GM12875 (cell line): ENCODE measurements around the gene SETD9.

Source experiments
- H3K4me3 ChIP-seq: one replicate; pipeline ENCODE4 v1.5.1; 2011; ENCODE audit warnings: low read depth, low read length, control low read depth
- CTCF ChIP-seq: IDR thresholded peaks from 2 replicates; pipeline ENCODE4 v1.5.1; 2011; ENCODE audit warnings: low read depth, mild to moderate bottlenecking, control low read depth, inconsistent platforms, low read length, moderate library complexity, borderline replicate concordance; ENCODE audit not compliant: insufficient read depth

The SETD9 gene

DNA sequence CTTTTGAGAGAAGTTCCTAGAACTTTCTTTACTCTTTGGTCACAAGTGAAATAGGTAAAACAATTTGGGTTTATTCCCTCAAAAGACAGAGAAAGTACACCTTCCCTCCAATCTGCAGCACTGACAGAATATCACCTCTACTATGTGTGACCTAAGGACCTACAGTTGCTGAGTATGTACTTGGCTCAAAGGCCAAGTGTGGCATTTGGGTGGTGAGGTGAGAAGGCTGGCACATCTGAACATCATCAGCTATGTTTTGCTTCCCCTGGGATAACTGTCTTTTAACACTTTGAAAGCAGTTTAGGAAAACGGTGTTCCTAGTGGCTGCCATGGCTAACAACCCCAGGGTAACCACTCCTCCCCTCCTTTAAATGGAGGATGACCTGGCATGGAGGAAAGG, 24.9 kb downstream of the SETD9 start:
- H3K4me3 ChIP-seq, result no peak overlapping the region
- TF ChIP-seq CTCF, result no peak

DNA sequence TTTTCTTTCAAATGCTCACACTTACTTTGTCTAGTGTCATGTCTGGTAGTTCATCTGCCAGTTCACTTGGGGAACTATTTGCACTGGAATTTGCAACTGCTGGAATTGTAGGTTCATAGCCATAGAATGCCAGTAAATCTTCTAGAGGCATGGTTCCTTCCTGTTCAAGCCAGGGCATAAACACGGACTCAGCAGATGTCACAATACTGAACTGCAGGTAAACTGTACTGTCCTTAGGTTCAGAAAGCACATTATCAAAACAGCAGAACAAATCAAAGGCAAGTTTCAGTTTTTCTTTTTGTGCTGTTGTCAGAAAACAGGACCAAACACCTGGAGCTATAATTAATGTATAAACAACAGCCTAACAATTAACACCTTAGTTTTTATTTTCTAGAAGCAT, 29.5 kb downstream of the SETD9 start:
- TF ChIP-seq CTCF, result no peak
- no peak overlapping the region for H3K4me3 ChIP-seq

- TF ChIP-seq CTCF, result no peak
- H3K4me3 ChIP-seq, result no peak overlapping the region
These were observed 32.6 kb downstream of the SETD9 start for GRCh38 chr5:56941981-56942380.

DNA sequence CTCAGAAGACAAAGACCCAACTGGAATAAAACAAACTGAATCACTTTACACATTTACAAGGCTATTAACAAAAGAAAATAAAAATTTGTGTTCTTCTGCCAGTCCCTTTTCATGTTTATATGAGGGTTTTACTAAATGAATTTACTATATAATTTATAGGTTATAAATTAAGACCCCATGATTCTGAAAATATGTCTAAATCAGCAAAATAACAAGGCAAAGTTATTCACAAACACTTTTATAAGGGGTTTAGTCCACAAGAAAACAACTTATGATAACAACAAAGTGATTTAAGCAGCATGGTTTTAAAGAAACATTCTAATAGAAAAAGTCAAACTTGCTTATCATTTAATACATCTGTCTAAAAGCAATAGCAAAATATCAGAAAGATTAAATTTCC, 37.7 kb downstream of the SETD9 start:
- no peak overlapping the region for H3K4me3 ChIP-seq
- no peak for TF ChIP-seq CTCF

DNA sequence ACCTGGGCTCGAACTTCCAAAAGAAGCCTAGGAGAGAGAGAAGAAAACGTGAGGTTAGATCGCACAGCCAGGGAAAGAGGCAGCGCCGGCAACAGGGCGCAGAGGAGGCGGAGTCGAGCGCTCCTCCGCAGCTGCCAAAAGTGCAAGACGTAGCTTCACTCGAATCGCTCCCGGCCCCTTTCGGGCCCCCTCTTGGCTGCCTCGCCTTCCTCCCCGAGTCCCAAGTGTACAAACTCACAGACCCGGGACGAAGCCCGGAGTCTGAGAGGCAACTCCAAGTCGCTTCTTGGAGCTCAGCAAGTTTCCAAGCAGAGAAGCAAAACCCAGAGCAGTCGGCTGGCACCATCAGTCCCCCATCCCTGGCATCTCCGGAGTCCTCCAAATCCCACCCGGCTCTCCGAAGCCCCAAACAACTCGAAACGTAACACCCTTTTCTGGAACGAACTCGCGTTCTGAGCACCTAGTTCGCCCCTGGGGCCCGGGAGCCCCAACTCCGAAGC, 41.3 kb downstream of the SETD9 start:
- peak overlapping the region; percentile 87 for H3K4me3 ChIP-seq
- TF ChIP-seq CTCF, result no peak

DNA sequence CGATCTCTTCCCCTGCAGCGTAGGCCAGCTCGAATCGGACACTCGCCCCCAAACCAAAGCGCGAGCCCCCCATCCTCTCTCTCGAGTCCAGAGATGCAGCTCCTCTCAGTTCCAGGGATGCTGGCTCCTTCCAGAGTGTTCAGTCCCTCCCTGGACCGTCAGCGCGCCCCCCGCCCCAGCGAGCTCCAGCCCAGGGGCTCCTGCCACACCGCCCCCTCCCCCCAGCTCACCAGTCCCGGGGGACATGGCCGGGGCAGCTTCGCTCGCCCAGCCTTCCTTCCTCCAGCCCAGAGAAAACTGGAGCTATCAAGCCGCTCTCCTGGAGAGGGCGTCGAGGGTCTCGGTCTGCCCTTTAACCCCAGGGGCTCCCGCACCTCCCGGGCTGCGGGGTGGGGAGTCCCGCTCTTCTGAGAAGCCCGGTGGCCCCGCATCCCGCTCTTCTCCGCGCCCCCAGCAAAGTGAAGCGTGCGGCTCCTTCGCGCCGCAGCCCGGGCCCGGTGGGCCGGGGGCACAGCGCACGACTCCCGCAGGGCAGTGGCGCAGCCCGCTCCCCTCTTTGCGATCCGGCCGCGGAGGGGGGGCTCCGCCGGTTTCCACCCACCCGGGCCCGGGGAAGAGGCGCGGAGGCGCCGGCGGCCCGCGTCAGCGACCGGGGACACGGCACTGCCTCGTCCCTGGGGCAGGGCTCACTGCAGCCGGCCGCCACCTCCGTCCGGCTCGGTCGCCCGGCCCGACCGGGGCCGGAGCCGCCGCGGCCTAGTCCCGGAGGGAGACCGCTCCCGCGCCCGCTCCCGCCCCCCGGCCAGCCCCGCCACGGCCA, 41.9 kb downstream of the SETD9 start:
- no peak for TF ChIP-seq CTCF
- H3K4me3 ChIP-seq, result peak overlapping the region; percentile 87
